Measurements from ENCODE around the gene SERPINB1.
"Not testable (repeated sequence)": the region's sequence is repeated elsewhere in the genome, so short reads cannot be mapped to it uniquely, and the experiment has no call there.

SERPINB1 gene

GRCh38 chr6:2810092-2810671, 31.5 kb downstream of the SERPINB1 start:
- DNase-seq: no peak

- no peak for DNase-seq
Observed at GRCh38 chr6:2809015-2809414, 32.6 kb downstream of the SERPINB1 start.

GRCh38 chr6:2807342-2808090, 34.1 kb downstream of the SERPINB1 start:
- DNase-seq: no peak

GRCh38 chr6:2806644-2807043, 35.0 kb downstream of the SERPINB1 start:
- no peak for DNase-seq

- DNase-seq: no peak
Observed at GRCh38 chr6:2805031-2805430, 36.6 kb downstream of the SERPINB1 start.

GRCh38 chr6:2804516-2804915, 37.1 kb downstream of the SERPINB1 start:
- DNase-seq: no peak

- DNase-seq: no peak
Observed at GRCh38 chr6:2803731-2804429, 37.8 kb downstream of the SERPINB1 start.

GRCh38 chr6:2802521-2803060, 39.1 kb downstream of the SERPINB1 start:
- DNase-seq: no peak

- not testable (repeated sequence) for DNase-seq
Observed at GRCh38 chr6:2801687-2802086, 40.0 kb downstream of the SERPINB1 start.

- no peak for DNase-seq
Observed at GRCh38 chr6:2800552-2801316, 40.9 kb downstream of the SERPINB1 start.

- DNase-seq: no peak
Observed at GRCh38 chr6:2799936-2800527, 41.6 kb downstream of the SERPINB1 start.

- no peak for DNase-seq
Observed at GRCh38 chr6:2798586-2799134, 43.0 kb downstream of the SERPINB1 start.

- no peak for DNase-seq
Observed at GRCh38 chr6:2797564-2798031, 44.1 kb downstream of the SERPINB1 start.

- no peak for DNase-seq
Observed at GRCh38 chr6:2796861-2797260, 44.8 kb downstream of the SERPINB1 start.

GRCh38 chr6:2795956-2796355, 45.7 kb downstream of the SERPINB1 start:
- no peak for DNase-seq

- DNase-seq: no peak
Observed at GRCh38 chr6:2795162-2795561, 46.5 kb downstream of the SERPINB1 start.

GRCh38 chr6:2794171-2794730, 47.4 kb downstream of the SERPINB1 start:
- DNase-seq: no peak

- DNase-seq: no peak
Observed at GRCh38 chr6:2793534-2794151, 48.0 kb downstream of the SERPINB1 start.

- no peak for DNase-seq
Observed at GRCh38 chr6:2792330-2793110, 49.1 kb downstream of the SERPINB1 start.

- DNase-seq: no peak
Observed at GRCh38 chr6:2791450-2791974, 50.2 kb downstream of the SERPINB1 start.
